HG03175 (cell line): ENCODE results near the gene DRC1.

Source experiments
- ATAC-seq: cut with Tn5 transposase; IDR thresholded peaks from one replicate; pipeline ENCODE4 v1.9.1; 2021; ENCODE audit warnings: mild to moderate bottlenecking, moderate library complexity; ENCODE audit not compliant: unreplicated experiment

The DRC1 gene

GRCh38 chr2:26489213-26489850 lies 87.6 kb downstream of the DRC1 start:
- no peak for ATAC-seq

- no peak for ATAC-seq
Observed at GRCh38 chr2:26491563-26492167, 89.9 kb downstream of the DRC1 start.

DNA sequence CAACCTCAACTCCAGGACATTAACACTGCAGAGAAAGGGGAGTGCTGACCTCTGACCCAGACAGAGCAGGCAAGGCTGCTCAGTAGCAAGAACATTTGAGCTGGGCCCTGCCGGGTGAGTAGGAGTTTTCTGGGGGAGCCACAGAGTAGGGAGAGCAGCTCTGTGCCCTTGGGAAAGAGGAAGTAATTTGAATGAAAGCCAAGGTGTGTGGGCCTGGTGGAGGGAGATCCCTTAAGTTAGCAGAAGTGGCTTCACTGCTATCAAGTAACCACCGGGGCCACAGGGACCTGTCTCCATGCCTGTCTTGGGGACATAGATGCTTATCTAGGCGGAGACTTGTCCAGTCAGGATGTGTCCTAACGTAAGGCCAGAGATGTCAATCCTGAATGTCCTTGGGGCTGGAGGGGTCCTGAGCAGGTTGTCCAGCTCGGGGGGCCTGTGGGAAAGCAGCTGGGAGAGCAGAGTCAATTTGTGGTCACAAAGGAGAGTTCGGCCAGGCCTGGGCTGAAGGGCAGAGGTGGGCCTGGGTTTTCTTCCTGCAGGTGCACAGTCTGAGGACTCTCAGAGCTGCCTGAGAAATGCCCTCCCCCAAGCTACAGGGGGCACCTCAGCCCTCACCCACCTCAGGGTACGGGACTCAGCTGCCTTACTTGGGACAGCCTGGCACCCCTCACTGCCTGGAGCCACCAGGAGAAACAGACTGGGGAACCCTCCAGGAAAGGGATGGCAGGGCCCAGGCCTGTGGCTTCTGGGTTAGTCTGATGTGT lies 91.2 kb downstream of the DRC1 start:
- no peak for ATAC-seq

DNA sequence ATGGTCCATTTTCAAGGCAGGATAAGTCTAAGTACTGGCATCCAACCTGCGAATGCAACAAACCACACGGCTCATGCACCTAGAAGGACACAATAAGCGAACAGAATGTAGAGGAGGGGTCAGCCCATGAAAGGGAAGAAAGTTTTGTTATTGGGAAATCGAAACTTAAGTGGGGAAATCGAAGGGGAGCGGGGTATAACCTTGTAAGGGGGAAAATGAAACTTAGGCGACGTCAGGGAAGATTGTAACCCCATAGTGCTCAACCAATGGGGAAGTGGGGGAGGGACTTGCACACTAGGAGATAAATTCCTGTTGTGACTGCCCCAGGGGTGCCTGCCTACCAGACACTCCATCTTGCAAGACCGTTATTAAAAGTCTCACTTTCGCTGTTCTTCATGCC lies 91.8 kb downstream of the DRC1 start:
- ATAC-seq = no peak

DNA sequence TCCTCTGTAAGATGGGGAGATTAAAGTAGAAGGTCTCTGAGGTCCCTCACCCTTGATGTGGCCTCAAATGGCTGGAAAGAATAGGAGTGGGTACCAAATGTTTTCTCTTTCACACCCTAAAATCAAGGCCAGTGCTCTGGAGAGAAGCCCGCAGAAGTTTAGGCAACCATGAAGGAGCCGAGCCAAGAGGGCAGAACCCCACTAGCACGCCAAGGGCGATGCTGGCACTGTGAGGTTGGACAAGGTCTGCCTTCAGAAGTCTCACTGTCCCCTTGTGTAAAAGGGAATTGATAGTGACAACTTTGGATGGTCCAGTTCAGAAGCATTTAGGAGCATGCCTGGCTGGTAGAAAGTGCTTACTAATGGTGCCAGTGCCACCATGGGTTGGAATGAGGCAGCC lies 92.5 kb downstream of the DRC1 start:
- ATAC-seq = no peak

- ATAC-seq = no peak
Observed at GRCh38 chr2:26494891-26495290, 93.2 kb downstream of the DRC1 start.

DNA sequence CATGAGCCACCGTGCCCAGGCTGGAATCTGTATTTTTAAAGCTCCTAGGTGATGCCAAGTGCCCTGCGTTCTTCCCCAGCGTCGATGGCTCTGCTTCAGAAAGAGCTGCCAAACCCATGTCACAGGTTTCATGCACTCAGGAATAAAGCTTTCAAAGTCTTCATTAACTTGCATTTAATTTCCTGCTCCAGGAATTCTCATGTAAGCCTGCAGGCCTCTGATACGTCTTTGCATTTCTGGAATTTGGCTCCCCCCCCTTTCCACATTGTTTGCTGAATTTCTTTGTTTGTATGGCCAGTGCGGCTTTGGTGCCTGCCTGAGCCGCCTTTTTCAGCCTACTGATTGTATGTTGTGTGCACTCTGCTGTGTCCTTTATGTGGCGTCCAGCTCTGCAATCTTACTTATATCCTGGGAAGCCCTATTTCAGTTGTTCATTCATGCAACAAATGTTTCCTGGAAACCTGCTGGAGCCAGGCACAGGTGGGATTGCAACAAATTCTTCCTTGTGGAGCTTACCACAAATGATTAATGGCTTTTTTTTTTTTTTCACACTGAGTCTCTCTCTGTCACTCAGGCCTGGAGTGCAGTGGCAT lies 94.1 kb downstream of the DRC1 start:
- ATAC-seq = no peak

DNA sequence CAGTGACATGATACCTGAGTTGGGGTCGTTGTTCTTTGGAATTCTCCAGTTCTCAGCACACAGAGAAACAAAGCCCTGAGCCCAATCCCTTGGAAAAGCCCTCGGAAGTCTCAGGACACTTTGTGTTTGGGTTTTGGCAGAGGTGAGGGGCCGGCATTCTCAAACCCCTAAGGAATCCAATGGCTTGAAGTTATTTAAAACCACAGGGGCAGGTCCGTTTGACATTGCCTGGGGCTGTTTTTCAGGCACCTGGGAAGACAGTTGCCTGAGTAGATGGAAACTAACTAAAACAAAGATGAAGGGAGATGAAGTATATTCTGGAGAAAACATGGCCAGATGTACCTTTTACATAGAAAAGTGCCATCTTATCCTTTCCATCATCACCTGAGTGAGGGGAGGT lies 98.7 kb downstream of the DRC1 start:
- ATAC-seq = no peak

GRCh38 chr2:26503231-26503880 lies 101.6 kb downstream of the DRC1 start:
- ATAC-seq = peak; percentile 46

- ATAC-seq = no peak
Observed at GRCh38 chr2:26504002-26504401, 102.3 kb downstream of the DRC1 start.

DNA sequence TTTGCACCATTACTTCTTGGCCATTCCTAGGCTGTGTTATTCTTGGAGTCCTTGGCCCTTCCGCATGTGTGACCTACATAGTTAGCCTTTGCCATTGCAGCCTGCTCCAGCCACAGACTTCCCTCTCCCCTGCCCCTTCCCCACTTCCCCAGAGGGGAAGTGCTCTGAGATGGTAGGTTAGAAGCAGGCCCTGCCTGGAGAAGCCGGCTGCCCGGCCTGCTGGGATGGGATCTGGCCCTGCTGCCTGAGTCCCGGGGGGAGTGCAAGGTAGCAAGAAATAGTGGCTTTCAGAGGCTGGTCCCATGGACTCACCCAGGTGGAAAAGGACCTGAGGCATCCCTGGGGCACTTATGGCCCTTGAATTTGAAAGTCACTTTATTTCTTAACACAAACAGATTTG lies 104.6 kb downstream of the DRC1 start:
- ATAC-seq = no peak
